B cell (primary cell): ENCODE data around the gene KIF11. TPM values are rescaled to one million over a fixed set of nuclear protein-coding genes. Genes with fewer than 3 reads are reported as not detected.

Experiments used
- ATAC-seq: fragments of 200-7000 bp; cut with Tn5 transposase; one replicate; pipeline ENCODE4 v1.10.0; 2021; ENCODE audit warnings: low read depth, mild to moderate bottlenecking, moderate number of reproducible peaks, moderate library complexity
- CTCF ChIA-PET: fragments of 350-600 bp; sonication (Branson Sonifier 250); formaldehyde crosslinking; loops from one replicate; lab custom pipeline; 2021; ENCODE audit warnings: antibody characterized with exemption, inconsistent platforms; lab: Charles Lee
- POLR2A ChIA-PET: fragments of 350-600 bp; sonication (Branson Sonifier 250); formaldehyde crosslinking; loops from one replicate; lab custom pipeline; 2021; ENCODE audit warnings: antibody characterized with exemption; lab: Charles Lee
- DNase-seq: peaks from one replicate; pipeline ENCODE4 v3.0.0; 2013
- H2AFZ ChIP-seq: 2 replicates; pipeline ENCODE4 v1.6.1; 2012; ENCODE audit warnings: mild to moderate bottlenecking, low read depth, low read length; ENCODE audit not compliant: insufficient read depth, poor library complexity, severe bottlenecking
- H3K27ac ChIP-seq, 2 donors: 1 replicate in 1 of 2; 2 replicates in 1 of 2; pipeline ENCODE4 v1.5.1; 2012 to 2013; ENCODE audit warnings: low read length in 2 of 2, mild to moderate bottlenecking in 2 of 2, moderate library complexity in 1 of 2
- H3K27me3 ChIP-seq, 4 experiments: fragments of 200-600 bp in 1 of 4; sonication (generic) in 1 of 4; replicated peaks in 1 of 4; 1 replicate in 2 of 4; 2 replicates in 2 of 4; pipeline versions ENCODE4 v1.6.1 to v1.7.0; 2013 to 2016; ENCODE audit warnings: low read length in 3 of 4, mild to moderate bottlenecking in 2 of 4, mixed read lengths in 1 of 4, moderate library complexity in 1 of 4; ENCODE audit not compliant: insufficient read depth in 4 of 4, control insufficient read depth in 3 of 4; ENCODE audit errors: control extremely low read depth in 1 of 4
- H3K36me3 ChIP-seq, 2 experiments: replicated peaks in 1 of 2; 1 replicate in 1 of 2; 2 replicates in 1 of 2; pipeline versions ENCODE4 v1.6.1 to v1.7.1; 2013; ENCODE audit warnings: low read length in 1 of 2; ENCODE audit not compliant: insufficient read depth in 2 of 2, control insufficient read depth in 1 of 2; ENCODE audit errors: control extremely low read depth in 1 of 2, extremely low read depth in 1 of 2
- H3K4me1 ChIP-seq, 2 donors: fragments of 200-600 bp in 1 of 2; sonication (generic) in 1 of 2; 1 replicate in 1 of 2; 2 replicates in 1 of 2; pipeline versions ENCODE4 v1.5.1 to v1.6.1; 2013 to 2017; ENCODE audit warnings: low read length in 2 of 2; ENCODE audit not compliant: control insufficient read depth in 2 of 2, insufficient read depth in 2 of 2
- H3K4me2 ChIP-seq: replicated peaks from 2 replicates; pipeline ENCODE3; 2012; ENCODE audit warnings: mild to moderate bottlenecking, low read depth, low read length; ENCODE audit not compliant: poor library complexity, severe bottlenecking
- H3K4me3 ChIP-seq, 5 experiments: fragments of 200-600 bp in 1 of 5; sonication (generic) in 1 of 5; 1 replicate in 3 of 5; 2 replicates in 2 of 5; pipeline versions ENCODE4 v1.5.1 to v1.7.0; 2011 to 2016; ENCODE audit warnings: low read length in 4 of 5, mild to moderate bottlenecking in 4 of 5, low read depth in 2 of 5, control low read depth in 1 of 5, moderate library complexity in 1 of 5; ENCODE audit not compliant: insufficient read depth in 1 of 5; ENCODE audit errors: control extremely low read depth in 1 of 5, extremely low read depth in 1 of 5
- H3K79me2 ChIP-seq: fragments of 200-600 bp; sonication (generic); one replicate; pipeline ENCODE4 v1.6.0; 2016; ENCODE audit warnings: low read length; ENCODE audit not compliant: control insufficient read depth, insufficient read depth
- H3K9ac ChIP-seq: fragments of 200-600 bp; sonication (generic); 2 replicates; pipeline ENCODE4 v1.6.1; 2017; ENCODE audit warnings: mild to moderate bottlenecking, low read length, moderate library complexity
- H3K9me3 ChIP-seq, 3 donors: one replicate each; pipeline versions ENCODE4 v1.6.1 to v1.7.1; 2013; ENCODE audit warnings: low read length in 2 of 3; ENCODE audit not compliant: control insufficient read depth in 2 of 3, insufficient read depth in 1 of 3; ENCODE audit errors: control extremely low read depth in 1 of 3
- H4K20me1 ChIP-seq: 2 replicates; pipeline ENCODE4 v1.6.0; 2012; ENCODE audit warnings: mild to moderate bottlenecking, low read length; ENCODE audit not compliant: insufficient read depth, control insufficient read depth, poor library complexity, severe bottlenecking
- H3K27ac Mint-ChIP-seq: one replicate; pipeline ENCODE4 v1.8.0; 2021; ENCODE audit warnings: mixed read lengths
- H3K27me3 Mint-ChIP-seq: one replicate; pipeline ENCODE4 v1.8.0; 2021; ENCODE audit warnings: mixed read lengths
- H3K4me1 Mint-ChIP-seq: one replicate; pipeline ENCODE4 v1.8.0; 2021; ENCODE audit warnings: mixed read lengths
- H3K4me3 Mint-ChIP-seq: one replicate; pipeline ENCODE4 v1.8.0; 2021; ENCODE audit warnings: mixed read lengths
- H3K9me3 Mint-ChIP-seq: one replicate; pipeline ENCODE4 v1.8.0; 2022; ENCODE audit warnings: mixed read lengths; ENCODE audit not compliant: insufficient read depth
- CTCF ChIP-seq: fragments of 200-600 bp; IDR thresholded peaks from one replicate; pipeline ENCODE4 v1.8.0; 2022; ENCODE audit warnings: antibody characterized with exemption, mild to moderate bottlenecking
- EZH2 ChIP-seq: IDR thresholded peaks from 2 replicates; pipeline ENCODE4 v1.6.1; 2012; ENCODE audit warnings: borderline replicate concordance, low read depth, mild to moderate bottlenecking, moderate library complexity, low read length; ENCODE audit not compliant: insufficient read depth, poor library complexity, severe bottlenecking
- WGBS: methylation state at CpG from one replicate; pipeline ENCODE4 v1.1.5; 2013; ENCODE audit warnings: missing lambda C conversion rate; ENCODE audit not compliant: insufficient coverage; 5-methylcytosine and 5-hydroxymethylcytosine counted together
- intact Hi-C: fragments of 100-400 bp; cut with micrococcal nuclease; formaldehyde crosslinking; loops from one replicate; pipeline ENCODE4 v1.10.0; 2022
- polyA plus RNA-seq: library from polyadenylated mRNA; depleted of rRNA; stranded (reverse); fragments of >200 nt; gene quantifications from 2 replicates; pipeline ENCODE4 v1.2.3, GENCODE V29; 2012
- total RNA-seq, 2 donors: library from RNA; stranded (reverse); fragments of 120-200 nt in 1 of 2; gene quantifications; 1 replicate in 1 of 2; 2 replicates in 1 of 2; pipeline versions ENCODE4 v1.2.3 to v1.2.4, GENCODE V29; 2013 to 2022

KIF11 gene
- total and polyA plus RNA-seq, 2 donors (not counting 1 experiment from before 2014, with no cell fraction given), result 0.64 to 1.8 TPM

GRCh38 chr10:92590623-92591549, 2.0 kb upstream of the KIF11 start:
- no peak for TF ChIP-seq EZH2
- TF ChIP-seq CTCF, result peak; percentile 40
- ATAC-seq (peak; percentile 1), DNase-seq (peak; percentile 72)
- Histone ChIP-seq H3K36me3 (no peaks in the 10 kb centered on the region), H3K9ac (peak overlapping the region; percentile 88), H3K27ac (peak overlapping the region; percentile 82 to 92), H3K79me2 (peaks cover 10% of the 10 kb centered on the region), H3K4me3 (peak overlapping the region; percentile 55 to 94 (median 80)), H3K4me1 (peaks cover 9 to 22% of the 10 kb centered on the region in 2 donors), H4K20me1 (no peaks in the 10 kb centered on the region), H3K9me3 (no peaks in the 10 kb centered on the region), H3K4me2 (peak overlapping the region; percentile 93), H3K27me3 (no peaks in the 10 kb centered on the region), H2AFZ (peak overlapping the region; percentile 93)
- peak overlapping the region; percentile 99 for H3K4me3 Mint-ChIP-seq
- WGBS, result 45% methylated on average over 13 of the region's 19 CpGs
- H3K4me1 Mint-ChIP-seq, result peaks cover 37% of the 10 kb centered on the region
- no peaks in the 10 kb centered on the region for H3K9me3 Mint-ChIP-seq
- ChIA-PET POLR2A (interaction anchor here (0.7 to 3.0 kb wide), 6 partner anchors 14 to 681 kb away, joined by 3 to 38 read pairs (median 10); partner anchors contain the start of genes CPEB3, EXOC6, HHEX and IDE), CTCF (interaction anchor here (0.6 to 3.5 kb wide), 19 partner anchors 14 to 294 kb away, joined by 3 to 40 read pairs (median 5); partner anchors contain the start of genes EXOC6, HHEX and IDE)
- intact Hi-C loops, result loop anchor here (1.0 to 5.0 kb wide), 8 partner anchors 17 to 1111 kb away; partner anchors contain the start of genes EXOC6, FRA10AC1, IDE and TNKS2
- no peaks in the 10 kb centered on the region for H3K27me3 Mint-ChIP-seq
- peak overlapping the region; percentile 99 for H3K27ac Mint-ChIP-seq
